ENCODE data around the gene MYH8. TPM values are rescaled to one million over a fixed set of nuclear protein-coding genes. Genes with fewer than 3 reads are reported as not detected.

Gene MYH8
- total RNA-seq, 3 donors from 2014 or later = not detected

DNA sequence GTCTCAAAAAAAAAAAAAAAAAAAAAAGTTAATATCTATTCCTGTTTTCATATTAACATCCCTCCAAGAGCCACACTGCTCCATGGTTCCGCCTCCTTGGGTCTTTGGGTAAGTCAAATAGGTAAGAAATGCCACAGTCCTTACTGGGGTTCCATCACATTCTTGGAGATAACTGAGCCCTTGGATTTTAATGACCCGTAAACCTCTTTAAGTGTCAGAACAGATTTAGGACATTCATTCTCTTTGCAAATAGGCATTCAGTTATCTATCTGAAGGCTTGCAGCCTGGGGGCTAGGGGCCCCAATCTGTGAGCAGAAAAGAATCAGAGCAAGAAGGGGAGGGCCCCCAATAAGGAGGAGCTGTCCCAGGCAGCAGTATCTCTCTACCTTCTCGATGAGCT, 76.9 kb downstream of the MYH8 start:
- ATAC-seq = no peak
- DNase-seq = no peak
- Histone ChIP-seq H3K4me3 (no peak overlapping the region), H3K9me3 (no peaks in the 10 kb centered on the region), H3K4me1 (ENCODE audit: low read depth) (no peaks in the 10 kb centered on the region), H3K36me3 (ENCODE audit: low read depth) (no peaks in the 10 kb centered on the region)
- intact Hi-C loops (cut with DNase I, micrococcal nuclease) = no loop called here
- TF ChIP-seq, protein P1, sequence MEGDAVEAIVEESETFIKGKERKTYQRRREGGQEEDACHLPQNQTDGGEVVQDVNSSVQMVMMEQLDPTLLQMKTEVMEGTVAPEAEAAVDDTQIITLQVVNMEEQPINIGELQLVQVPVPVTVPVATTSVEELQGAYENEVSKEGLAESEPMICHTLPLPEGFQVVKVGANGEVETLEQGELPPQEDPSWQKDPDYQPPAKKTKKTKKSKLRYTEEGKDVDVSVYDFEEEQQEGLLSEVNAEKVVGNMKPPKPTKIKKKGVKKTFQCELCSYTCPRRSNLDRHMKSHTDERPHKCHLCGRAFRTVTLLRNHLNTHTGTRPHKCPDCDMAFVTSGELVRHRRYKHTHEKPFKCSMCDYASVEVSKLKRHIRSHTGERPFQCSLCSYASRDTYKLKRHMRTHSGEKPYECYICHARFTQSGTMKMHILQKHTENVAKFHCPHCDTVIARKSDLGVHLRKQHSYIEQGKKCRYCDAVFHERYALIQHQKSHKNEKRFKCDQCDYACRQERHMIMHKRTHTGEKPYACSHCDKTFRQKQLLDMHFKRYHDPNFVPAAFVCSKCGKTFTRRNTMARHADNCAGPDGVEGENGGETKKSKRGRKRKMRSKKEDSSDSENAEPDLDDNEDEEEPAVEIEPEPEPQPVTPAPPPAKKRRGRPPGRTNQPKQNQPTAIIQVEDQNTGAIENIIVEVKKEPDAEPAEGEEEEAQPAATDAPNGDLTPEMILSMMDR (IDR thresholded peaks at IDR 0.05) = no peak

Other genes starting within 250 kb of the MYH8 start
- gene GAS7, start 223.3 kb downstream of the MYH8 start, total RNA-seq = 10 to 100 TPM in 2 of 3 donors, 1 to 10 TPM in 1; 6.4 to 54.4 (median 21.6) TPM
- gene MYH13, start 48.9 kb downstream of the MYH8 start, total RNA-seq = under 1 TPM in 1 of 3 donors, not detected in 2; 0.05 TPM
- gene MYH4, start 47.6 kb upstream of the MYH8 start, total RNA-seq = not detected
- under 1 TPM in 2 of 3 donors, not detected in 1; 0.06 to 0.10 TPM for gene MYH1, start 96.6 kb upstream of the MYH8 start, total RNA-seq
- 1 to 10 TPM in 1 of 3 donors, under 1 TPM in 1, not detected in 1; 0.41 to 1.0 TPM for gene MYH2, start 127.7 kb upstream of the MYH8 start, total RNA-seq
- gene MYH3, start 235.4 kb upstream of the MYH8 start, total RNA-seq = 1 to 10 TPM; 2.0 to 3.2 (median 2.3) TPM